ENCODE results near the gene ZIC1. TPM values are rescaled to one million over a fixed set of nuclear protein-coding genes. Genes with fewer than 3 reads are reported as not detected.
A peak's percentile ranks its signal among the peaks of the same experiment; 100 is the strongest.

ZIC1 gene
- total RNA-seq, 1 experiment from 2014 or later: not detected

DNA sequence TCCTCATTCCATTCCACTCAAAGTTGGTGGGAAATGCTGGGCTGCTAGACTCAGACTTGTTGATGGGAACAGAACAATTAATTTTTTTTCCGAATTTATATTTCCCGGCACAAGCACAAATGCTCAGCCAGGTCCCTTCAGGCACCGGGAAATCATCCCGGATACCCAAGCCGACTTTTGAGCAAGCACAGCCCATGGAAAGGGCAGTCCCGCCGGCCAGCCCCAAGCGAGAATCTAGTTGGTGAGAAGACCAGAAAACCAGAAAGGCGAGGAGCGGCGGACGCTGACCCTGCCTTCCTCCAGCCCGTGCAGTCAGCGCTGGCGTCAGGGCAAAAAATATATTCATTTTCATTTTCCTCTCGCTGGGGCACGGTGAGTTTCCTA, 2.1 kb upstream of the ZIC1 start:
- no peaks in the 10 kb centered on the region for H3F3A ChIP-seq (ENCODE audit: low read length, unreplicated experiment)
- POLR2A ChIA-PET (ENCODE audit: unreplicated experiment): no interaction called here
- H3K36me3 ChIP-seq (ENCODE audit: low read depth, low read length): no peaks in the 10 kb centered on the region
- H2AFZ ChIP-seq (ENCODE audit: low read length): no peak overlapping the region
- H3K27ac ChIP-seq (ENCODE audit: low read length): no peak overlapping the region
- no peaks in the 10 kb centered on the region for H3K9me3 ChIP-seq (ENCODE audit: low read length)
- no peaks in the 10 kb centered on the region for H3K4me1 ChIP-seq (ENCODE audit: insufficient read depth, low read length)
- H3K27me3 ChIP-seq (ENCODE audit: low read length): peaks cover 90% of the 10 kb centered on the region
- TF ChIP-seq EZH2phosphoT487 (IDR thresholded peaks at IDR 0.05; ENCODE audit: borderline replicate concordance, low read length) (peak; percentile 55; the same call in 1 of the 2 replicates), EZH2 (IDR thresholded peaks at IDR 0.05; ENCODE audit: low read length, unreplicated experiment) (peak; percentile 96)
- TF ChIP-seq, protein P1, sequence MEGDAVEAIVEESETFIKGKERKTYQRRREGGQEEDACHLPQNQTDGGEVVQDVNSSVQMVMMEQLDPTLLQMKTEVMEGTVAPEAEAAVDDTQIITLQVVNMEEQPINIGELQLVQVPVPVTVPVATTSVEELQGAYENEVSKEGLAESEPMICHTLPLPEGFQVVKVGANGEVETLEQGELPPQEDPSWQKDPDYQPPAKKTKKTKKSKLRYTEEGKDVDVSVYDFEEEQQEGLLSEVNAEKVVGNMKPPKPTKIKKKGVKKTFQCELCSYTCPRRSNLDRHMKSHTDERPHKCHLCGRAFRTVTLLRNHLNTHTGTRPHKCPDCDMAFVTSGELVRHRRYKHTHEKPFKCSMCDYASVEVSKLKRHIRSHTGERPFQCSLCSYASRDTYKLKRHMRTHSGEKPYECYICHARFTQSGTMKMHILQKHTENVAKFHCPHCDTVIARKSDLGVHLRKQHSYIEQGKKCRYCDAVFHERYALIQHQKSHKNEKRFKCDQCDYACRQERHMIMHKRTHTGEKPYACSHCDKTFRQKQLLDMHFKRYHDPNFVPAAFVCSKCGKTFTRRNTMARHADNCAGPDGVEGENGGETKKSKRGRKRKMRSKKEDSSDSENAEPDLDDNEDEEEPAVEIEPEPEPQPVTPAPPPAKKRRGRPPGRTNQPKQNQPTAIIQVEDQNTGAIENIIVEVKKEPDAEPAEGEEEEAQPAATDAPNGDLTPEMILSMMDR (conservative IDR thresholded peaks at IDR 0.05; ENCODE audit: low read depth, low read length): no peak
- H3K9me2 ChIP-seq (replicated peaks; ENCODE audit: low read length): no peaks in the 10 kb centered on the region
- DNase-seq (no peak), ATAC-seq (no peak)
- BruUV-seq (replicated peaks): no TSS peak
- H3K9ac ChIP-seq (ENCODE audit: low read length): no peak overlapping the region
- no peaks in the 10 kb centered on the region for H4K20me1 ChIP-seq (ENCODE audit: low read length)
- H3K4me3 ChIP-seq (ENCODE audit: low read length): 0 out of 2 replicates have a peak overlapping the region, but pooled peaks have one; percentile 25
- H3K79me2 ChIP-seq (ENCODE audit: low read length): no peaks in the 10 kb centered on the region
- CTCF ChIA-PET: no interaction called here
- peak overlapping the region; percentile 24; the same call in 1 of the 2 replicates for H3K4me2 ChIP-seq (ENCODE audit: low read length)
- intact Hi-C loops (cut with micrococcal nuclease): no loop called here

DNA sequence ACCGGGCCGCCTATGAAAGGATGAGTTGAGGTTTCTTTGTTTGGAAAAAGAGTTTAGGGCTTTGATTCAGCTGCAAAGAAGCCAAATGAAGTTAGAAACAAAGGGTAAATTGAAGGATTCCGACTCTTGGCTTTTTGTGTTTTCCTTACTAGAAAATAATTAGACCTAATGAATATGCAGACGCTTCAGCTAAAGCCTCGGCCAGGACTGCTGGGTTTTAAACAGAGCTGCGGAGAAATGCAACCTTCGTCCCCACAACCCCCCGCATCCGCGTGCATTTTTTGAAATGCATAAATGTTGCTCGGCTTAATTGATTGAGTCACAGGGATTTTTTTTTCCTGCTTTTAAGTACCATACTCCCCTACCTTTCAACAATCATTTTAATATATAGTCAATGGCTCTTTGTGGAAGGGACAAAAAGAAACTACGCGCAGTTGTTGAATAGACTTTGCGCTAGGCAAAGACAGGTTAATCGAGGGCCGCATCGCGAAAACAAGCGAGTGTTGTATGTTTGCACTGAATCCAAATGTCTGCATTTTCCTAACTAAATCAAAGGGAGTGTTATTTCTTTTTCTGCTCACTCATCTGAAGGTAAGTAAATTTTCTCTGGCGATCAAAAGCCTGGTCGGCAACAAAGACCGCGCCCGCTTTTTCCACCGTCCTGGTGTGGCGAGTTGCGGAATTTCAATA, 1.5 kb upstream of the ZIC1 start:
- TF ChIP-seq EZH2 (IDR thresholded peaks at IDR 0.05; ENCODE audit: low read length, unreplicated experiment) (peak; percentile 13), EZH2phosphoT487 (IDR thresholded peaks at IDR 0.05; ENCODE audit: borderline replicate concordance, low read length) (no peak)
- H3K4me2 ChIP-seq (ENCODE audit: low read length): peak overlapping the region; percentile 24; the same call in 1 of the 2 replicates
- H3K4me1 ChIP-seq (ENCODE audit: insufficient read depth, low read length): no peaks in the 10 kb centered on the region
- ChIA-PET CTCF (no interaction called here), POLR2A (ENCODE audit: unreplicated experiment) (no interaction called here)
- H3F3A ChIP-seq (ENCODE audit: low read length, unreplicated experiment): no peaks in the 10 kb centered on the region
- H3K79me2 ChIP-seq (ENCODE audit: low read length): no peaks in the 10 kb centered on the region
- peaks cover 90% of the 10 kb centered on the region for H3K27me3 ChIP-seq (ENCODE audit: low read length)
- BruUV-seq (replicated peaks): no TSS peak
- 0 out of 2 replicates have a peak overlapping the region, but pooled peaks have one; percentile 25 for H3K4me3 ChIP-seq (ENCODE audit: low read length)
- no peaks in the 10 kb centered on the region for H4K20me1 ChIP-seq (ENCODE audit: low read length)
- H3K27ac ChIP-seq (ENCODE audit: low read length): no peak overlapping the region
- DNase-seq: no peak
- ATAC-seq: no peak
- no peaks in the 10 kb centered on the region for H3K9me2 ChIP-seq (replicated peaks; ENCODE audit: low read length)
- H3K9me3 ChIP-seq (ENCODE audit: low read length): no peaks in the 10 kb centered on the region
- H2AFZ ChIP-seq (ENCODE audit: low read length): no peak overlapping the region
- no peaks in the 10 kb centered on the region for H3K36me3 ChIP-seq (ENCODE audit: low read depth, low read length)
- intact Hi-C loops (cut with micrococcal nuclease): no loop called here
- no peak overlapping the region for H3K9ac ChIP-seq (ENCODE audit: low read length)

DNA sequence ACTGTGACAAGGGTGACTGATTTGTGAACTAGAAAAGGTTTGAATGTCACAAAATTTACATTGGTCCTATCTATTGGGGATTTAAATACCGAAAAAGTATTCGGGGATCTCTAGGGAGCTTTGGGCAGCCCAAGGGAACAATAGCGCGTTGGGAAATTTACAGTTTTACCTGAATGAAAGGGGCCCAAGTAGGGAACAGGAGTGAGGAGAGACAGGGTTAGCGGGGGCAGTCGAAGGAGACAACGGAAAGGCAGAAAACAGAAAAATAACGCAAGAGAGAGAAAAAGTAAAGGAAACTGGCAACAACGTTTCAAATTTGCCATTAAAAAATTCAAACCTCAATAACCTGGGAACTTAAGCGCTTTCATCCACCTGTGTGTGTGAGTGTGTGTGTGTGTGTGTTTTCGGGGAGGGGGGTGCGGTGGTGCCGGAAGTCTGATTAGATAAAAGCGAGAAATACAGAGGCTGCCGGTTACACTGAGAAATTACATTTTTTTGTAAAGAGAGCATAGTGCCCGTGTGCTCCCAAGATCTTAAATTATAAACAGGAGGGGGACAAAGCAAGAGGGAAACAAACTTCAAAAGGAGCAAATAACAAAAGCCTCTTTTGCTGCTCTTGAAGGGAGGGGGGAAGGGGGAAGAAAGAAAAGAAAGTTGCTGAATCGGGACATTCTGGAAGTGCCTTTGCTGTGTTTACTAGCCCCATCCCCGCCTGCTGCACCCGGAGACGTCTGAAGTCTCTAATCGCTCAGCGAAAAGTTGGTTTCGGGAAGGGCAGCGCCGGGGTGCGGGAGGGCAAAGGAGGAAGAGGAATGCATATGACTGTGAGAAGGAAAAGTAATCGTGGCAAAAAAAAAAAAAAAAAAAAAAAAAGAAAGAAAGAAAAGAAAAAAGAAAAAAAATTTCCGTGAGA, 721 bp upstream of the ZIC1 start:
- ATAC-seq (no peak), DNase-seq (no peak)
- Histone ChIP-seq H3K27me3 (ENCODE audit: low read length) (peaks cover 90% of the 10 kb centered on the region), H4K20me1 (ENCODE audit: low read length) (no peaks in the 10 kb centered on the region), H3K4me2 (ENCODE audit: low read length) (no peak overlapping the region), H3K27ac (ENCODE audit: low read length) (no peak overlapping the region), H3K9me2 (replicated peaks; ENCODE audit: low read length) (no peaks in the 10 kb centered on the region), H3K36me3 (ENCODE audit: low read depth, low read length) (no peaks in the 10 kb centered on the region), H3K4me1 (ENCODE audit: insufficient read depth, low read length) (no peaks in the 10 kb centered on the region), H3K79me2 (ENCODE audit: low read length) (no peaks in the 10 kb centered on the region), H3F3A (ENCODE audit: low read length, unreplicated experiment) (no peaks in the 10 kb centered on the region), H3K9me3 (ENCODE audit: low read length) (no peaks in the 10 kb centered on the region), H3K9ac (ENCODE audit: low read length) (no peak overlapping the region), H3K4me3 (ENCODE audit: low read length) (no peak overlapping the region), H2AFZ (ENCODE audit: low read length) (no peak overlapping the region)
- ChIA-PET CTCF (no interaction called here), POLR2A (ENCODE audit: unreplicated experiment) (no interaction called here)
- intact Hi-C loops (cut with micrococcal nuclease): no loop called here
- BruUV-seq (replicated peaks): no TSS peak
- TF ChIP-seq EZH2 (IDR thresholded peaks at IDR 0.05; ENCODE audit: low read length, unreplicated experiment): no peak
- TF ChIP-seq, protein P1 (conservative IDR thresholded peaks at IDR 0.05; ENCODE audit: low read depth, low read length): no peak
- TF ChIP-seq EZH2phosphoT487 (IDR thresholded peaks at IDR 0.05; ENCODE audit: borderline replicate concordance, low read length): no peak
